Pons (tissue), 1 donor: ENCODE measurements around the gene CCDC169.
"Not testable (repeated sequence)": the region's sequence is repeated elsewhere in the genome, so short reads cannot be mapped to it uniquely, and the experiment has no call there.

Experiments used
- DNase-seq: peaks from one replicate; pipeline ENCODE4 v3.0.0-alpha.2; 2016; ENCODE audit warnings: low spot score

Gene CCDC169

DNA sequence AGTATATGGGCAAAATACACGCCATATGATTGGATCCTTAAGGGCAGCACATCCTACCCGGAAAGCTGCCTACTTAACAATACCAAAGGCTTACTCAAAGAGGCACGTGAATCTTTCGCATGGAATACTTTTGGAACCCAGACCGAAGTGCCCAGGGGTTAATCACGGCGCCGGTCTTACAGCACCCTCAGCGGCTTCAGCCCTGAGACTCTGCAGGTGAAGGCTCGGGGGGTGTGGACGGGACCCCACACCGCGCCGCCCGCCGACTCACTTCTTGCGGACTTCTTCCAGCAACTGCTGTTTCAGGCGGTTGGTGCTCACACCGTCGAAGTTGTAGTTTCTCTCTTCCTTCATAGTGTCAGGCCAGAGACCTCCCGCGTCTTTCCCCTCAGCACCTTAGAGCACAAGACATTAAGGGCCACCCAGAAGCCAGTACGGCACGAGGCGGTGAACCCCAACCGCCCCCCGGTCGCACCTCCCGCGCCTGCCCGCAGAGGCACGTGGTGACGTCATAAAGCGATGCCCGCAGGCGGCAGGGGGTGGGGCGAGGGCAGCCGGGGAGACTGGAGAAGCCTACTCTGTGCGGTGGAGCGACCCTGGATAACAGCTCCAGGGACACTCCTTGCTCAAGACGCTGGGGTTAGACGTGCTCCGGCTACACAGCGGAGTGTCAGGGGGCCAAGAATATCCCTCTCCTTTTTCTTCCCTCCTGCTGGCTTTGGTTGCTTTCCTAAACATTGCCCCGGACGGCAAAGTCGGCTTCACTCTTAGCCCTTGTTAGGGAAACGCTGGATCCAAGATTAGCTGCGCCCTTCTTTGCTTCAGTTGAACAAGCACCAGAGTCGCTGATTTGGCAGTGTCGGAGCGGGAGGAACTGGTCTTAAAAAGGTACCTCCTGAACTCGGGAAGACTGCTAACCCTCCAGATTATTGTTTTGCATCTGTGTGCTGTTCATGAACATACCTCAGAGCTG is at the start of gene CCDC169:
CCDC169 (minus strand) TSS at position 449 of the 973 bp plus-strand sequence; CDS start at position 354, 95 bp downstream.
- peak; percentile 49 for DNase-seq

GRCh38 chr13:36346222-36347083 is 48.8 kb upstream of the CCDC169 start, which contains the start of gene SPART:
TSS of gene SPART (minus strand) at chr13:36346394. CDS start at chr13:36335830, 10,564 bp downstream.
- DNase-seq: peak; percentile 97

- DNase-seq: peak; percentile 86
Observed at GRCh38 chr13:36345438-36346221, 48.0 kb upstream of the CCDC169 start.

- peak; percentile 46 for DNase-seq
Observed at GRCh38 chr13:36344886-36345437, 47.3 kb upstream of the CCDC169 start.

DNA sequence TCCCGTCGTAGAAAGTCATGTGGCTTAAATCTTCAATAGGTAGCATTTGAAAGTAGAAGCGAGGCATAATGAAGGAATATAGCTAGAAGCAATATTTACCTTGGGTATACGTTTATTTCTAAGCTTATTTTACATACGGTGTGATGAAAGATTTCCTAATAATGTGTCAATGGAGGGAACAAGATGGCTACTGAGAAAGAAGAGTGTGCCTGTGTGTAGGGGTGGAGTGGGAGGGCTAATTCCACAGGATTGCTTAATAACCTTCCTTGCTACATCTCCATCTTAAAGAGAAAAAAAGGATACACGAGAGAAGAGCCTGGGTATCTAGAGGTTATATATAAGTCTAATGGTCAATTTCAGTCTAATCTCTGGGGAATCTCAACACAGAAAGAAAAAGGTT is 46.6 kb upstream of the CCDC169 start:
- DNase-seq: no peak

DNA sequence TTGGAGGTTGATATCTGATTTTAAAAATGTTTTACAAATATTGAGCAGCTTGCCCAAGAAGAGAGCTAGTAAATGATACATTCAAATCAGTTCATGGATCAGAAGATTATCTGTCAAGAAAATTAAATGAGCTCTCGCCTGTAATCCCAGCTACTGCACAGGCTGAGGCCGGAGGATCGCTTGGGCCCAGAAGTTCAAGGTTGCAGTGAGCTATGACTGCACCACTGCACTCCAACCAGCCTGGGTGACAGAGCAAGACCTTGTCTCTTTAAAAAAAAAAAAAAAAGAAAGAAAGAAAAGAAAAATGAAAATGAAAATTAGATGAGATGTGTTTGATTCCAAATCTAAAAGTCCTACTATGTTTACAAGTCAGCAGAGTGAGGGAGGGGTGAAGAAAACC is 46.2 kb upstream of the CCDC169 start:
- no peak for DNase-seq

DNA sequence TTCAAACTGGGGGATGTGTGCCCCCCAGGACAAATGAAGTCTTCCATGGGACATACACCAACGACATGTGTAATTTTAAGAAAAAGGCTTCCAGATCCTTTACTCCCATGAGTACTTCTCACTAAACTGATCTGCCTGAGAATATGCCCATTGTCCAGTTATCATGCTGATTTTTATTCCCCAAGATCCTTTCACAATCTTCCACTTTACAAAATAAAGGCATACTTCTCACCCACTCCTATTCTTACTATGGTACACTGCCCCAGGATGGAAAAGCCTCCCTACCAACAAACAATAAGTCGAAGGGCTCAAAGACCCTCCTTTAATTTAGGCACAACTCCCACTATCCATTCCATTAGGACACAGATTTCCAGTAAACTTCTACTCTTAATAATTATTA is 45.1 kb upstream of the CCDC169 start:
- DNase-seq: no peak

DNA sequence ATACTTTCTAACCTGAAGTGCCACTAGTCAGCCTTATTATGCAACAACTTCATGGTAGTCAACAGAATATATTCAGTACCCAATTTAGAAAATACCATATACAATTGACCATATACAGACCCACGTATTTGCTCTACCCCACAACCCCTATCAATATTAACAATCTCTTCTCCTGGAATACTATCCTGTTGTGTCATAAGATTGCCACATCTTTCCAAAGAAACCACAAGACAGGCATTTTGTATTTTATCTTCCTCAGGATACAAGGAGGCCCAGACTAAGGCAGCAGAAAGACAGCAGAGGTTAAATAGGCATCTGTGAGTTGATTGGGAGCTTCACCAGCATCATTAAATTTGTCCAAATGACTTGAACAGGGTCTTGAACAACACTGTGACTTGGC is 44.1 kb upstream of the CCDC169 start:
- no peak for DNase-seq

GRCh38 chr13:36339600-36340155 is 42.1 kb upstream of the CCDC169 start:
- DNase-seq: no peak

DNA sequence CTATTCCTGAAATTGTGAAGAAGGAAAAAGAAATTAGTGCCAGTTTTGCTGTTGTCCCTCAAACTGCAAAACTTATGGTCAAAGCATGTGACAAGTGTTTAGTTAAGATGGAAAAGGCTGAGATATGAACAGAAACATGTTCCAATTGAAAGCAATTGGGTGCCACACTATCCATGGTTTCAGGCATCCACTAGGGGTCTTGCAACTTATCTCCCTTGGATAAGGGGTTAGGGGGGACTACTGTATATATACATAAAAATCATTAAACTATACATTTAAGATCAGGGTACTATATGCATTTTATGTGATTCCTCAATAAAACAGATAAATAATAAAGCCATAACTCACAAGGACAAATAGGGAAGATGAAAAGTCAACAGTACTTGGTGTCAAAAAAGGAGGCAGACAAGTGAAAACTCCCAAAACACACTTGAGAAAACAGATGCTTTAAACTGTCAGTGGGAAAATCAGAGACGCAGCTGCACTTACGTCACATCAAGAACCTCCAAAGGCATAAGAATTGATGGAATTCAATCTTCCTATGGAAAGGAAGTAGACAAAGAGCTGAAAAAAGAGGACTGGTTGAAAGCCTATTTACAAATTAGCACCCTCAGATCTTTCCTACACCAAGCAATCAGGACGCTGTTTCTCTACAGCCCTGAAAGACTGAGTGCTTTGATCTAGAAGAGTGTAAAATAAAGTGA is 40.5 kb upstream of the CCDC169 start:
- no peak for DNase-seq

GRCh38 chr13:36332986-36333385 is 35.4 kb upstream of the CCDC169 start:
- no peak for DNase-seq

DNA sequence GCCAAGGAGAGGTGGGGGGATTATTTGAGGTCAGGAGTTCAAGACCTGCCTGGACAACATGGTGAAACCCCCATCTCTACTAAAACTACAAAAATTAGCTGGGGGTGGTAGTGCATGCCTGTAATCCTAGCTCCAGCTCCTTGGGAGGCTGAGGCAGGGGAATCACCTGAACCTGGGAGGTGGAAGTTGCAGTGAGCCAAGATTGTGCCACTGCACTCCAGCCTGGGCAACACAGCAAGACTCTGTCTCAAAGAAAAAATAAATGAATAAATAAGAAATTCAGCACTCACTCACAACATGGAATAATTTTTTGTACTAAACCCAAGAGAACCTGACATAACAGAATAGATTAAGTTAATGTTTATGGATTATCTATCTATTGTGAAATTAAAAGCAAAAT is 34.6 kb upstream of the CCDC169 start:
- DNase-seq: not testable (repeated sequence)

DNA sequence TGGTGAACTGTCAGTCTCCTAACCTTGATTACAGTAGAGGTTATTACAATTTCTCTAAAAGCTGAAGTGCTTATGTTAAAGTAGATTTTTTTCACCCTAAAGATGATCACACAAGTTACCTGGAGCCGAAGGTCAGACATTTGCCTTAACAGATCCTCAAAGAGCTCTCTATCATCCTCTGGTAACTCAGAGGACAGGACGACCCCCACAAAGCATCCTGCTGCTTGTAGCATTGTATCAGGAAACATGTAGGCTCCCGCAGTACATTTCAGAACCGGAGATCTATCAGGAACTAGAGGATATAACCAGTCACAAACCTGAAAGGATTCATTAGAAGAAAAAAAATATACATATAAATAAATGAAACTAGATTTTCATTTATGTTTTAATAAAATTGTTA is 33.7 kb upstream of the CCDC169 start:
- no peak for DNase-seq

GRCh38 chr13:36329361-36329760 is 31.7 kb upstream of the CCDC169 start:
- DNase-seq: no peak

GRCh38 chr13:36328821-36329220 is 31.2 kb upstream of the CCDC169 start:
- no peak for DNase-seq

DNA sequence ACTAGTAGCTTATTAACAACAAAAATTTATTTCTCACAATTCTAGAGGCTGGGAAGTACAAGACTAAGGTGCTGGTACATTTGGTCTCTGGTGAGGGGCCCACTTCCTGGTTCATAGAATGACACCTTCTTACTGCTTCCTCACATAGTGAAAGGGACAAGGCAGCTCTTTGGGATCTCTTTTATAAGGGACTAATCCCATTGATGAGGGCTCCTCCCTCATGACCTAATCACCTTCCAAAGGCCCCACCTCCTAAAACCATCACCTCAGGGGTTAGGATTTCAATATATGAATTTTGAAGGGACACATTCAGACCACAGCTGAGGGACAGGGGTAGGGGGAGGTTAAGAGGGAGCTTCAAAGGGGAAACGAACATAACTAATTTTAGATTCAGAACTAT is 28.3 kb upstream of the CCDC169 start:
- no peak for DNase-seq

- not testable (repeated sequence) for DNase-seq
Observed at GRCh38 chr13:36324881-36325280, 27.3 kb upstream of the CCDC169 start.

GRCh38 chr13:36323951-36324566 is 26.4 kb upstream of the CCDC169 start:
- no peak for DNase-seq

DNA sequence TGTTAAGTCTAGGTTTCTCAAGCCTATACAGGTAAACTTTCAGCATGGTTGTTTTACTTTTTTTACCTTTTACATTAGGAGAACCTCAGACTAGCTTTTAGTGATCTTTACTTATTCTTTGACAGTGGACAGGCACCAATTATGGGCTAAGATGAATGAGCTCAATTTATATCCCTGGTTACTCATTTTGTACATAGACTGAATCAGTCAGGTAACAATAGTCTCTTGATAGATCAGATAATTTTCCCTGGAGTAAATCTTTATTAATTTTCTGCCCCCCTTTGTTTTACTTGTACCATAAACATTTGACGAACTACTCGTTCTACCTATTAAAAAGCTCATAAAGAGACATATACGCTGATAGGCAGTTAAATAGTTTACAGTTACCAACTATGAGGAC is 25.8 kb upstream of the CCDC169 start:
- DNase-seq: no peak

- not testable (repeated sequence) for DNase-seq
Observed at GRCh38 chr13:36319793-36320192, 22.2 kb upstream of the CCDC169 start.
